Activated CD8-positive, alpha-beta memory T cell treated with anti-CD3 and anti-CD28 coated beads for 48 hours (primary cell): ENCODE data around the gene ANKRD17.
"Not testable (repeated sequence)": the region's sequence is repeated elsewhere in the genome, so short reads cannot be mapped to it uniquely, and the experiment has no call there.

Experiments used
- DNase-seq, 3 experiments: peaks; one replicate each; pipeline ENCODE4 v3.0.0-alpha.2; 2020; ENCODE audit warnings: low read depth in 2 of 3, low spot score in 2 of 3

ANKRD17 gene

GRCh38 chr4:73206236-73206635 is 52.4 kb downstream of the ANKRD17 start:
- DNase-seq = no peak

- no peak for DNase-seq
Measured at GRCh38 chr4:73205482-73205881, 53.1 kb downstream of the ANKRD17 start.

DNA sequence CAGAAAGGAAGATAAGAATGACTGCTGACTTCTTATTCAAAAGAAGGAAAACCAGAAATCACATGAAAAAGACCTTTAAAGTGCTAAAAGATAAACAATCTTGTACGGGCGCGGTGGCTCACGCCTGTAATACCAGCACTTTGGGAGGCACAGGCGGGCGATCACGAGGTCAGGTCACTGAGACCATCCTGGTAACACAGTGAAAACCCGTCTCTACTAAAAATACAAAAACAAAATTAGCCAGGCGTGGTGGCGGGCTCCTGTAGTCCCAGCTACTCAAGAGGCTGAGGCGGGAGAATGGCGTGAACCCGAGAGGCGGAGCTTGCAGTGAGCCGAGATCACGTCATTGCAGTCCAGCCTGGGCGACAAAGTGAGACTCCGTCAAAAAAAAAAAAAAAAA is 54.6 kb downstream of the ANKRD17 start:
- not testable (repeated sequence) for DNase-seq

- DNase-seq = no peak
Measured at GRCh38 chr4:73197220-73197619, 61.4 kb downstream of the ANKRD17 start.

GRCh38 chr4:73194064-73194463 is 64.5 kb downstream of the ANKRD17 start:
- no peak for DNase-seq

DNA sequence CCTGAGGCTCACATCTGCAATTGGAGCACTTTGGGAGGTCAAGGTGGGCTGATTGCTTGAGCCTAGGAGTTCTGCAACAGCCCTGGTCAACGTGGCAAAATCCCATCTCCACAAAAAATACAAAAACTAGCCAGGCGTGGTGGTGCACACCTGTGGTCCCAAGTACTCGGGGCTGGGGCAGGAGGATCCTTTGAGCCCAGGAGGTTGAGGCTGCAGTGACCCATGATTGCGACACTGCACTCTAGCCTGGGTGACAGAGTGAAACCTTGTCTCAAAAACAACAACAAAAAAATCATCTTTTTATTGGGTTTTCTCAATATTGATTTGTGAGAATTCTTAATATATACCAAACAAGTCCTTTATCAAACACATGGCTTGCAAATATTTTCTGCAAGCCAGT is 64.9 kb downstream of the ANKRD17 start:
- DNase-seq = no peak

- DNase-seq = no peak
Measured at GRCh38 chr4:73193155-73193554, 65.4 kb downstream of the ANKRD17 start.

GRCh38 chr4:73189274-73189810 is 69.3 kb downstream of the ANKRD17 start:
- no peak for DNase-seq

DNA sequence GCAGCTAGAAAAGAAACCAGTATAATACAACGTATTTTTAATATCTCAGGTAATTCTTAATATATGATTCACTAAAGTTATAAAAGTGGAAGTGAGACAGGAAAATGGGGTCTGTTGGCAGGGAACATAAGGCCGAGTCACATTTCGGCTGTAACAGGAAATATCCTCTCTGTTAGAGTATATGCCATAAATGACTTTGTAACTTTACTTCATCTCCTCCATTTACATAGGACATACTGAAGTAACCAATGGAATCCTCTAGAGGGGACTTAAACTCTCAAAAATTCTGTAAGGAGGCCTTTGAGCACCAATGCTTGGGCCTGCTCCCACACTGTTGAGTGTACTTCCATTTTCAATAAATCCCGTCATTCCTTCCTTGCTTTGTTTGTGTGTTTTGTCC is 71.3 kb downstream of the ANKRD17 start:
- DNase-seq = no peak

DNA sequence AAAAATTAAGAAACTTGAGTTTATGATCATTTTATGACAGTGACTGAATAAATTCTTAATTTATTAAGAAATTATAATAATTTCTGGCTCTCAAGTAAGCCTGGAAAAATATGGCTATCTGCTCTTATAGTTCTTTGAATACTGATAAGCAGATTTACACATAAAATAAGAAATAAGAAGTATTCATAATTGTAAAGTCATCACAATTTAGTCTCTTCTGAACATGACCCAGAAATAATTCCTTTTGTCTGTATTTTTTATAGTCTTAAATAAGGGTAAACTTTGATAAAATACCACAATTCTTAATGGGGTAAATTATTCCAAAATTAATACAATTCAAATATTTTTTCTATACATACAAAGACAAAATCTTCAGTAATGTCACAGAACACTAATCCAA is 72.7 kb downstream of the ANKRD17 start:
- no peak for DNase-seq

DNA sequence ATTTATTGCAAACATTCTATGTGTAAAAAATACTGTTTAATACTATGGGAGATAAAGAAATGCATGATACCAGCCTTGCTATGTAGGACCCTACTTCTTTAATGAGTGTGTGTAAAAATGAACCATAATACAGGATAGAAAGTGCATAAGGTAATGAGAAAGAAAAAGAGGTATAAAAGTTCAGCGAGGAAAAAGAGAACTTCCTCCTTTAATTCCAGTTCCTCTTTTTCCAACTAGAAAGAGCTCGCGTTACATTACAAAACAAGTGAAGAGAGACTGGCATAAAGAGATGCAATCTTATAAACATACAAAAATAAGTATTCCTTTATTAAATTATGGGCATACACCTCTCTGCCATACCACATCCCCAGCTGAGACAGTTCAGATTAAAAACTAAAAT is 77.4 kb downstream of the ANKRD17 start:
- DNase-seq = no peak

DNA sequence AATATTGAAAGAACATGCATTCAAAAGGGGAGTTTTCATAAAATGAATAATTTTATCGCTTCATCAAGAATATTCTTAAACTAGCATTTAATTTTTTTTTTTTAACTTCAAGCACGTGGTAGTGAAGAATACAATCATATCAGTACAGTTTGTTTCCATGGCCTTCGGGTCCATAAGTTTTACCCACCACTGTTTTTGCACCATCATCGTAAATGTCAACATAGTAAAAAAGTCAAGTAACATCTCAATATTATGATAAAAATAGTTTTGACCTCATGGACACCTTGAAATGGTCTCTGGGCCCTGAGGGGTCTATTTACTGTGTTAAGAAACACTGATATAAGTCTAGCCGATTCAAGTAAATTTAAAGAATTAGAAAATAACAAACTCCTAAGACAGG is 80.2 kb downstream of the ANKRD17 start:
- no peak for DNase-seq

- DNase-seq = no peak
Measured at GRCh38 chr4:73172161-73172560, 86.4 kb downstream of the ANKRD17 start.

GRCh38 chr4:73170518-73171198 is 87.9 kb downstream of the ANKRD17 start:
- no peak for DNase-seq

GRCh38 chr4:73166212-73166611 is 92.4 kb downstream of the ANKRD17 start:
- no peak for DNase-seq

- no peak for DNase-seq
Measured at GRCh38 chr4:73161527-73162185, 96.9 kb downstream of the ANKRD17 start.

GRCh38 chr4:73156394-73156793 is 102.2 kb downstream of the ANKRD17 start:
- no peak for DNase-seq

DNA sequence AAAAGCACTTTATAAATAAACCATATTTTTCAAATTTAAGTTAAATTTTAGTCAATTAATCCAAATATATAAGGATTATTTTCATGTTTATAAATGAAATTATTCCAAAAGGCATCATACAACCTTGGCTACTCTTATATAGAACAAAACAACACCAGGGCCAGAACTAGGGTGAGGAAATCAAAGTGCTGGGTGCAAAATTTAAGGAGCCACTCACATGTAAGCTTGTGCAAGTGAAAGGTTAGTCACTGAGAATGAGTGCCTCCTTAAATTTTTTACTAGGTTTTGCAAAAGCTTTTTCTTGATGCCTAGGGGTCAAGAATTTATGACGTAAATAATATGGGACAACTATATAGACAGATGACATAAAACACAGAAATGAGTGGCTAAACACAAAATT is 105.7 kb downstream of the ANKRD17 start:
- DNase-seq = no peak

DNA sequence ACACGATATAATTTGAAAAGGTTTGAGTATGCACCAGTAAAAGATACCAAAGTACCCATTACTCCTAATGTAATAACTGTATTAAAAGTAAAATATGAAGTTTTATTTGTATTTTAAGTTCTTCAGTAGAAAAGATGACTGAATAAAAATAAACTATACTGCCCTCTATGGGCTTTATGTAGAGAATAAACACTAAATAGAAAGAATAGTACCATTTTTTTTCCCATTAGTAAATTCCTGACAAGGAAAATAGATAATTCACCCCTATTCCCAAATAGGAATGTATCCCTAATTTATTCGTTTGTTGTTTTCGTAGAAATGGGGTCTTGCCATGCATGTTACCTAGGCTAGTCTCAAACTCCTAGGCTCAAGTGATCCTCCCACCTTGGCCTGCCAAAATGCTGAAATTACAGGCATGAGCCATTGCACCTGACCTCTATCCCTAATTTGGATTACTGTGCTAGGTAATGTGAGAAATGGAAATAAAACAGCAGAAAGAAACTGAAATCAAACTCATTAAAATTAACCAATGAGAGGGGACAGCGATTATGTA is 115.5 kb downstream of the ANKRD17 start:
- no peak for DNase-seq

DNA sequence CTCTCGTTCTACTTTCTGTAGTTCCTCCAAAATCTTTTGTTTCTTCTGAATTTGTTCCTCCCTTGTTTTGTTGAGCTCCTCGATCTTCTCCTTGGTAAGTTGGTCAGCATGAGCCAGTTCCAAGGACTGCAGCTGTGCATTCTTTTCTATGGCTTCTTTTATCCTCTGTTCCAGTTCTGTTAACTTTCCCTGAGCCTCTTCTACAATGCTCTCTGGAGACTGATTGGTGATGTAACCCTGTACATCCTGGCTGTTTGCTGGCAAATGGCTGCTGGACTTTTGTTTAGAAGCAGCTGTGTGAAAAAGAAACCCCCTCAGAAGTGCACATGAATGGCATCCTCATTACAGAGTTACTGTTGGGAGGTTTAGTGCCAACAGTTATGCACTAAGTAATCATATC is 118.6 kb downstream of the ANKRD17 start:
- no peak for DNase-seq

GRCh38 chr4:73139245-73139644 is 119.4 kb downstream of the ANKRD17 start:
- DNase-seq = no peak

- DNase-seq = no peak
Measured at GRCh38 chr4:73137121-73137520, 121.5 kb downstream of the ANKRD17 start.
